ENCODE data around the gene WDR59.
"Not testable (repeated sequence)": the region's sequence is repeated elsewhere in the genome, so short reads cannot be mapped to it uniquely, and the experiment has no call there.

Gene WDR59

GRCh38 chr16:75017670-75018525 is 33.0 kb upstream of the WDR59 start:
- no peak overlapping the region for H3K27ac ChIP-seq
- no peak for TF ChIP-seq CTCF (conservative IDR thresholded peaks at IDR 0.05)

GRCh38 chr16:75016451-75017081 is 31.6 kb upstream of the WDR59 start:
- H3K27ac ChIP-seq = not testable (repeated sequence)

GRCh38 chr16:75014318-75014717 is 29.4 kb upstream of the WDR59 start:
- no peak overlapping the region for H3K27ac ChIP-seq
- TF ChIP-seq CTCF (conservative IDR thresholded peaks at IDR 0.05) = no peak

- H3K27ac ChIP-seq = 0 out of 2 replicates have a peak overlapping the region, but pooled peaks have one; percentile 22
Observed at GRCh38 chr16:75013123-75013522, 28.2 kb upstream of the WDR59 start.

- no peak for TF ChIP-seq CTCF (conservative IDR thresholded peaks at IDR 0.05)
- 0 out of 2 replicates have a peak overlapping the region, but pooled peaks have one; percentile 22 for H3K27ac ChIP-seq
Observed at GRCh38 chr16:75012380-75013081, 27.6 kb upstream of the WDR59 start.

- TF ChIP-seq CTCF (conservative IDR thresholded peaks at IDR 0.05) = no peak
- H3K27ac ChIP-seq = no peak overlapping the region
Observed at GRCh38 chr16:75011634-75012307, 26.8 kb upstream of the WDR59 start.

- TF ChIP-seq CTCF (conservative IDR thresholded peaks at IDR 0.05) = no peak
- H3K27ac ChIP-seq = no peak overlapping the region
Observed at GRCh38 chr16:75010427-75010826, 25.5 kb upstream of the WDR59 start.

- no peak for TF ChIP-seq CTCF (conservative IDR thresholded peaks at IDR 0.05)
- no peak overlapping the region for H3K27ac ChIP-seq
Observed at GRCh38 chr16:75007443-75007842, 22.5 kb upstream of the WDR59 start.
